HG02642 (cell line): ENCODE measurements around the gene NNMT.
"Not testable (repeated sequence)": the region's sequence is repeated elsewhere in the genome, so short reads cannot be mapped to it uniquely, and the experiment has no call there.

Experiments
- ATAC-seq: cut with Tn5 transposase; IDR thresholded peaks from one replicate; pipeline ENCODE4 v1.9.1; 2021; ENCODE audit warnings: mild to moderate bottlenecking; ENCODE audit not compliant: unreplicated experiment, poor library complexity

NNMT gene

DNA sequence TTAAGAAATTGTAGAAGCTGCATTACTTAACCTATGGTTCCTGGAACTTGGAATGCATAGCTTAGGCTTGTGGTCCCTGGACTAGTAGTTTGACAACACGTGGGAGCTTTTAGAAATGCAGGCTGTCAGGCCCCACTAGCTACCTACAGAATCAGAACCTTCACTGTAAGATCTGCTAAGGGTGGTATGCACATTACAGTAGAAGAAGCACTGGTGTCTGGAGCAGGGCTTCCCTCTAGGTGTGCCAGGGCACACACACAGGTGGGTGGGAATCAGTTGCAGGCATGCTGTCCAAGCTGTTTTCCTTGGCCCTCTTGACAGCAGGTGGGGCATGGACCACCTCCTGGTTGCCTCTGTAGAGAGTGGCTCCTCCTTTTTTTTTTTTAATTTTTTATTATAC is 8.8 kb downstream of the NNMT start:
- no peak for ATAC-seq

DNA sequence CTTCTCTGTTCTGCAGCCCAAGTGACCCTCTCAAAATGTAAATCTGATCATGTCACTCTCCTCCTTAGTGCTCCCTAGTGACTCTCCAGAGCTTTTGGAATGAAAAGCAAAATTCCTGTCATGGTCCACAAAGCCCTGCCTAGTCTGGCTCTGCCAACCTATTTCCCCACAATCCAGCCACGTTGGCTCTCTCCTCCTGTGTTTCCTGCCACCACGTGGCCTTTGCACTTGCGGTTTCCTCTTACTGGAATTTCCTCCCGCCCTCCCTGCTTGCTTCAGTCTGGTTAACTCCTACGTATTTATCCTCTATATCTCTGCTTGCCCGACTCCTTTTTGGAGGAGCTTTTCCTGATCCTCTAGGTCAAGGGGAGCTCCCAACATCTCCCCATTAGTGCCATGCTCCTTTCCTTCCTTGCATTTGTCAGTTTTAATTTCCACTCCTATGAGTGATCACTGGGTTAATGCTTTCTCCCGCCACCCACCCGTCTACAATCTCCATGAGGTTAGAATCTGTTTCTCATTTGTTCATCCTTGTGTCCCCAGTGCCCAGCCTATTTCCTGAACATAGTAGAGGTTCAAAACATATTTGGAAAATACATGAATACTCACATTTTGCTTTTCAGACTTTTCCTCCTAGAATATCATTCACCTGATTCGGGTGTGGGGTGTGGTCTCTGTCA is 11.5 kb downstream of the NNMT start:
- ATAC-seq: no peak

DNA sequence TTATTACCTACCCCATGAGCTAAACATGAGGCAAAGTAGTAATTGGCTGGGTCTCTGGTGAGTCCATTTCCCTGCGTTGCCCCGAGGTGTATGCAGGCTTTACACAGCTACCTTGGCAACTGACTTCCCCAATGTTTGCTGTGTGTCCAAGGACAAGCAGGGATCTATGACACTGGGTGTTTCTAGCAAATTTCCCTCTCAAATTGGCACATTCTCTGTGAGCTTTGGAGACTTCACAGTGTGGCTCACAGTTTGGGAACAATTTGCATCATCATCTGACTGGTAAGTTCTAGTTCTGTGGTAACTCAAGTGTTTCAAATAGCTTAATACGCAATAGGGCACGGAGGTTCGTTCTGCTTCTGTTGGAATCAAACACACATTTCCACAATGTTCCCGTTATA is 12.5 kb downstream of the NNMT start:
- no peak for ATAC-seq

DNA sequence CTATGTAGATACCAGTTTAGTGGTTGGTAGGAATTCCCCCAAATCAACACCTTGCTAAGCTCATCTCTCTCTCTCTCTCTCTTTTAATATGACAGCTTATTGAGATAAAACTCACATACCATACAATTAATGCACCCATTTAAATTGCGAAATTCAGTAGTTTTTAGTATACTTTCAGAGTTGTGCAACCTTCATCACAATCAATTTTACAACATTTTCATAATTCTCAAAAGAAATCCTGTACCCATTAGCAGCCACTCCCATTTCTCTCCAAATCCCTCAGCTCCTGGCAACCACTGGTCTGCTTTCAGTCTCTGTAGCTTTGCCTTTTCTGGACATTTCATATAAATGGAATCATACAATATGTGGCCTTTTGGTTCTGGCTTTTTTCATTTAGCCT is 13.3 kb downstream of the NNMT start:
- no peak for ATAC-seq

DNA sequence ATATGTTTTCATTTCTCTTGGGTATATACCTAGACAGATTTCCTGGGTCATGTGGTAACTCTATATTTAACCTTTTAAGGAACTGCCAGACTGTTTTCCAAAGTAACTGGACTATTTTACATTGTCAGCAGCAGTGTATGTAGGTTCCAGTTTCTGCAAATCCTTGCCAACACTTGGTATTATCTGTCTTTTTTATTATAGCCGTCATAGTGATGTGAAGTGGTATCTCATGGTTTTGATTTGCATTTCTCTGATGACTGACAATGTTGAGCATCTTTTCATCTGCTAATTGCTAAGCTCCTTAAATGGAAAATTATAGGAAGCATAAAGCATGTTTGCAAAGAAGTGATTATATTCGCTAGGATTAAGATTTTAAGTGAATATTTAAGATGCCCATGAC is 13.9 kb downstream of the NNMT start:
- no peak for ATAC-seq

DNA sequence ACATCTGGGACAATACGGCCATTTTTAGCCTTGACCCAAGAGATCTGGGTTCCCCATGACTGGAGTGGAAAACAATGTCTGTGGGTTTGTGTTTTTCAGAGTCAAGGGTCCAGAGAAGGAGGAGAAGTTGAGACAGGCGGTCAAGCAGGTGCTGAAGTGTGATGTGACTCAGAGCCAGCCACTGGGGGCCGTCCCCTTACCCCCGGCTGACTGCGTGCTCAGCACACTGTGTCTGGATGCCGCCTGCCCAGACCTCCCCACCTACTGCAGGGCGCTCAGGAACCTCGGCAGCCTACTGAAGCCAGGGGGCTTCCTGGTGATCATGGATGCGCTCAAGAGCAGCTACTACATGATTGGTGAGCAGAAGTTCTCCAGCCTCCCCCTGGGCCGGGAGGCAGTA is 15.7 kb downstream of the NNMT start:
- ATAC-seq: no peak

DNA sequence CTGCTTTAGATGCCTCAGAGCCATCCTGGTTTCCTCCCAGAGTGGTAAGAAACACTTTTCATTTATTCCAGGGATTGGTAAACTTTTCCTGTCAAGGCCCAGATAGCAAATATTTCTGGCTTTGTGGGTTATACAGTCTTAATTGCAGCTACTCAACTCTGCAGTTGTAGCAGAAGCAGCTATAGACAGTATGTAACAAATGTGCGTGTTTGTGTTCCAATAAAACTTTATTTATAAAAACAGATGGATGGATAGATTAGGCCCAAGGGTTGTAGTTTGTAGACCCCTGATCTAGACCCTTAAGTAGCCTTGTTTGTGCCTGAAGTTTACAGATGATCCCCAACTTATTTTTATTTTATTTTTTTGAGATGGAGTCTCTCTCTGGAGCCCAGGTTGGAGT is 17.9 kb downstream of the NNMT start:
- no peak for ATAC-seq

DNA sequence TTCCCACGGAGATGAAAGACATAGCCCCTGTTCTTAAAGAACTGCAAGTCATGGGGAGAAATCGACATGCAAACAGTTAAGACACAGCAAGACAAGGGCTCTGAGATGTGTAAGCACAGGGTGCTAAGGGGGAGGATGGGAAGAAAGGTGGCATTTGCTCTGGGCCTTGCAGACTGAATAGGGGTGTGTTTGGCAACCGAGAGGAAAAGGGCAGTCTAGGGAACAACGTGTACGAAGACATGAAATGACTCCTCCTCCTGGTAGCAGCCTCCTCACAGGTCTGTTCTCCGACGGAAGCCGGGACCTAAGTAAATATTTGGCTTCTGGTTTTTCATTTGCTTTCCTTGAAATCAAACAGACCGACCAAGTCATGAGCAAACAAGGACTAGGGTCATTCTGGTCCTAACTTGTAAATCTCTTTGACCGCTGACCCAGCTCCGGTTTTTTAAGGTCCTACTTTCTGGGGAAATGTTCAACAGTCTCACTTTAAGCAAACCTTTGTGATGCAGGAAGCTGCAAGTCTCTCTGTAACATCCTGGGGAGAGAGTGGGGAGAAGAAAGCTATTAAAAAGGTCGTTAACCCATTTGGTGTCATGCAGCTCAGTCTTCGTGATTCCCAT is 19.7 kb downstream of the NNMT start:
- ATAC-seq: no peak

DNA sequence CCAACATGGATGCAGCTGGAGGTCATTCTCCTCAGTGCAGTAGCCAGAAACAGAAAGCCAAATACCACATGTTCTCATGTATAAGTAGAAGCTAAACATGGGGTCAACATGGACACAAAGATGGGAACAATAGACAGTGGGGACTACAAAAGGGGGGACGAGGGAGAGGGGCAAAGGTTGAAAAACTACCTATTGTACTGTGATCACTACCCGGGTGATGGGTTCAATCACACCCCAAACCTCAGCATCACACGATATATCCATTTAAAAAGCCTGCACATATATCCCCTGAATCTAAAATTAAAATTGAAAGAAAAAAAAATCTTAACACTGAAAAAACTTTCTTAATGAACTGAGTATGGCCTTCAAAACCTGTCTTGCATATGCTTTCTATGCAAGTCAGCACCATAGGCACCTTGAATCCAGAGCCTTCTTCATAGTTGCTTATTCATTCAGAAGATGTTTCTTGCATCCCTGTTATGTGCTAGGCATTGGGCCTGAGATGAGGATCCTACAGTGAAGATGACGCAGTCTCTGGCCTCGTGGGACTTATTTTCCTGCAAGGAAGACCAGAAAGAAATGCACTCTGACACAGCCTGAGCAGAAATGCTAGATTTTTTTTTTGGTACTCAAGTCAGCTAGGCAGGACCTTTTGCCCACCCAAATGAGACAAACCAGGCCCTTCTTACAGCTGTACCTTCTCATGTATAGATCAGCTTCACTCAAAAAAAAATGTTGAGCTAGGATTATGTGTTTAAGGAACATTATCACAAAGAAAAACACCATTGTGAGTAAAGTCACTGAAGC is 21.0 kb downstream of the NNMT start:
- ATAC-seq: no peak

DNA sequence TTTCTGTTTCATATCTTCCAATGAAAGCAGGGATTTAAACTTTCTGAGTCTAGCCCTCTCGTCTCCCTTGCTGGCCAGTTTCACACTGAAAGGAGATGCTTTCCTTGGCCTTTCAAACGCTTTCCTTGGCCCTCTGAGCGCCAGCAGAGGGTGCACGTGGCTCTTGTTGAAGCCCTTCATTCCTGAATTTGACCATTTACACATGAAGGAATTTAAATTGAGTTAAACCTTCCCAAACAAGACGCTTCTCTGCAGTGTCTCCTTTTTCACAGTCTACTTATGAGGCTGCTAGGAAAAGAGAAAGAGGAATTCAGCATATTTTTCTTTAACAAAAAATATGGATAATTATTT is 21.6 kb downstream of the NNMT start:
- ATAC-seq: no peak

DNA sequence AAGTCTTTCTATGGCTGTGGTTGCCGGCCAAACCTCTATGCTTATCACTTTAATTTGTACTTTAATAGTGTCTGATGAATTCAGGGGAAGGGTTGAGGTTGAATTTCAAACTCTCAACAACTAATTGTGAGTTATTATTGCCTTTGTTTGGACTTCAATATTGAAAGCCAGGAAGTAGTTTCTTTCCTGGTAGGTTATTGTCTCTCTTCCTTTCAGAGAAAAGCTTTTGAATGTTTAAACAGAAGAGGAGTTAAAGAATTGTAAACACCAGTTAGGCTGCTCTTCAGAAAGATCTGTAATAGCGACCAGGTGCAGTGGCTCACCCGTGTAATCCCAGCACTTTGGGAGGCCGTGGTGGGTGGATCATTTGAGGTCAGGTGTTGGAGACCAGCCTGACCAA is 22.2 kb downstream of the NNMT start:
- no peak for ATAC-seq

DNA sequence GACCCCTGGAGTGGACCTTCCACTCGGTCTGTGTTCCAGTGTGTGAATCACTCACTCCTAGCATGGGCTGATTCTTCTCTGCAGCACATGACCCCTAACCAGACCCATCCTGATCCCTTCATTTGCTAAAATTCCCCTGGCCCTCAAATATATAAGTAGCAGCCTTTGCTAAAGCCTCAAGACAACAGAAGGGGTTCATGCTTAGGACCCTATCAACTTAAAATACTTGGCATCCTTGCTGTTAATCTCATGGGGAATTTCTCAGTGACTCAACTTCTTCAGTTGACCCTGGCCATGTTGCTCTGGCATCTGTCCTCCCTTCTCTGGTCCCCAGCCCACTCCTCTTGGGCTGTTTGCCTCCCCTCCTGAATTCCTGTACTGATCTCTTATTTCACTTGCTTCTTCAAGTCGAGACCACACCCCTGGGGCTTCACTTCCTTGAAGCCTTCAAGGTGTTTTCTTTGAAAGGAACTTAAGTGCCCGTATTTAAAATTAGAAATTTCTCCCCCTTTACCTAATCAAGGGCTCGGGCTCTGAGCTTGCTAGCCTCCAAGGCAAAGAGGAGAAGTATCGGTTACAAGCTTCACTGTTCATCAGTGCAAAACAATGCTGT is 23.6 kb downstream of the NNMT start:
- no peak for ATAC-seq

DNA sequence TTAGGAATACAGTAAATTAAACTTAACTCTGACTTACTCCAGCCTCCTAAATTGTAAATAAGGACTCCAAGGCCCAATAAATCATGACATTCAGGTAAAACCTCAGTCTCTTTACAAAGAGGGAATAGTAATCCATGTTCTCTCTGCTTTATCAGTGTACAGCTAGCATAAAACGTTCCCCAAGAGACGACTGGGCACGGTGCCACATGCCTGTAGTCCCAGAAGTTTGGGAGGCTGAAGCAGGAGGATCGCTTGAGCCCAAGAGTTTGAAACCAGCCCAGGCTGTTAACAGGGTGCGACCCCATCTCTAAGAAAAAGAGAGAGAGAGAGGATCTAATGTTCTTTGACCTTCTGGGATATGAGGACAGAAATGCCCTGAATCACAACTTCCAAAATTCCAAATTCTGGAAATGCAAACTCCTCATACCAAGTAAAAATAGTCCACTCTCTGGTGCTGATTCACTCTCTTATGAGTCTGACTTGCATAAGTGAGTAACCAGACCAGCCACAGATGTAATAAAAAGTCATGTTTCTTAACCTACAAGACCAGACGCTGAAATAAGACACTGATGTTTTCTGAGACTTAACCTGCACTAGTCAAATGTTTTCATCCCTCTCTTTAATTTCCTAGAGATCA is 25.5 kb downstream of the NNMT start:
- ATAC-seq: no peak

DNA sequence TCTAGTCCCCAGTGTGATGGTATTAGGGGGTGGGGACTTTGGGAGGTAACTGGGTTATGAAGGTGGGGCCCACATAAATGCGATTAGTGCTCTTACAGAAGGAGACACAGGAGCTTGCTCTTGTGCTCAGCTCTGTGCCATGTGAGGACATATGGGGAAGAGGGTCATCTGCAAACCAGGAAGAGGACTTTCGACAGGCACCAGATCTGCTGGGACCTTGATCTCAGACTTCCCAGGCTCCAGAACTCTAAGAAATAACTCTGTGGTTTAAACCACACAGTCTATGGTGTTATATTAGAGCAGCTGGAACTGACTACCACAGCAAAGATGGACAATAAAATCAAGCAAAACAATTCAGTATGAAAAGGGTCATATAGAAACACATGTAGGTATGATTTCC is 26.7 kb downstream of the NNMT start:
- ATAC-seq: no peak

DNA sequence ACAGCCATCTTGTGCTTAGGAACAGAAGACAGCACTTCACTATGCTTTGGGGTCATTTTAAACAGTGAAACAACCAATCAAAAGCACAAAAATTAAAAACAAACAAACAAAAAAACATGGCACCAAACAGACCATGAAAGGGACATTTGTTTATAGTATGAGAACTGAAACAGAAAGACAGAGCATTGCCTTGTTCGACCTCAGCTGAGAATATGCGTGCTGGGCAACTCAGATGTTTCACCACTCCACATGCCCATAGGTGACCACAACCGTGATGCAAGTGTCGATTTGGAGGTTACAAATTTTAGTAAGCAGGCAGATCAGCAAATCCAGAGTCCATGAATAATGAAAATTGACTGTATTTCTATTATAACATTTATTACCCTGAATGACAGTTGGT is 30.0 kb downstream of the NNMT start:
- no peak for ATAC-seq

DNA sequence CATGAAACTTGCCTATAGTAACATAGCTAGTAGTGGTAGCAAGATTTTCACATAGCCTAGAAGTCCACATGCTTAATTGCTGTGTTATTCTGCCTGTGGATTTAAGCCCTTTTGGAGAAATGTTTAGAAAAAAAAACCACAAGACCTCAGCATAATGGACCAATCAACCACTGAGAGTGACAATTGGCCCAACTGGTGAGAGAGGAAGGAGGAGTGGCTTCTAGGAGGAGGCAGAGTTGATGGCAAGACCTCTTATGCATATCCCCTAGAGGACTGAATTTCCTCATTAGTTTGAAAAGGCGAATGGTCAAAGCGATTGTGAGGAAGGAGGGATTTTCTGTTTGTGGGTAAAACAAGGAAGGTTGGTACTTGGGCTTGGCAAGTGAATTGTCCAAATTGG is 30.6 kb downstream of the NNMT start:
- ATAC-seq: no peak

DNA sequence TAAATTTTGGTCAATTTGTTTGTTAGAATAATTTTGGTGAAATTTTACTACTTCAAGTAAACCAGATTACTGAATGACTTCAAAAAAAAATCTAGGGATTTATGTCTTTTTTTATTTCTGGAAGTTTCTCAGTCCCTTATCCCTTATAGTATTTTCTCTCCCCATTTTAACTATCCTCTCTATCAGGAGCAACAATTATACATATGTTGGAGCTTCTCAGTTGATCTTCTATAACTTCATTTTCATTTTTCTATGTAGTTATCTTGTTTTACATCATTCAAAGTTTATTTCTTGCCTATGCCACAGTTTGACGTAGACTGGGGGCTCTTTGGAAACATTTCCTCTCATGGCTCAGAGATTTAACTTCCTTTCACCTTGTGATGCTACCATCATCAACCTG is 34.2 kb downstream of the NNMT start:
- no peak for ATAC-seq

DNA sequence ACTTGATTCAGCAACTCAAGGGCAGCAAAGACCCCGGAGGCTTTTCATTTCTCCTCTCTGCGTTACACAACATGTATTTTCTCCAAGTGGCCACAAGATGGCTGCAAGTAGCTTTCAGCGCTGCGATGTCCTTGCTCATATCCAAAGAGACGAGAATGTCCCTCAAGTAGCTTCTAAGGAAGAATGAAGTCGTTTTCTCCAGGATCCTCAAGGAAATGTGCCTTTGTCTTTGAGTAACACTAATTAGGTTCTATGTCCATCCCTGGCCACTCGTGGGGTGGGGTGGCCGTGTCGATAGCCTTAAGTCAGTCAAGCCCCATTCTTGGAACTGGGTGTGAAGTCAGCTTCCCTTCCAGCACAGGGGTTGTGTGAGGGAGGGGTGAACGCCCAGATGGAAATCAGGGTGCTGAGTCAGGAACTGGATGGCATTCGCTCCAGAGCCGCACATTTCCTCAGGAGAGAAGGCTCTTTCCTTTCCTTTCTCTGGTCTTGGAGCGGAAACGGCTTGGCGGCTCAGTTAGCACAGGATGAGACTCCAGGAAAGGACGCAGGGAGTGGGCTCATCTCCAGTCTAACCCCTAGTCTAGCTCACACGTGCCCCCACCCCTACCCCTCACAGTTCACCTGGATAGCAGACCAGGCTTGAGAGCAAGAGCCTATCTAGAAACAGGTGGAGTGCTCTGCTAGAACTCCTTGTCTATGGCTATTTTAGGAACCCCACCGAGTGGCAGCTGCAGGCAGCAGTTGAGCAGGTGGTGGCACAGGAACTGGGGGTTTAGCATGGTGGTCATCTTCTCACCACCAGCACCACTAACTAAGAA is 44.3 kb downstream of the NNMT start:
- no peak for ATAC-seq

DNA sequence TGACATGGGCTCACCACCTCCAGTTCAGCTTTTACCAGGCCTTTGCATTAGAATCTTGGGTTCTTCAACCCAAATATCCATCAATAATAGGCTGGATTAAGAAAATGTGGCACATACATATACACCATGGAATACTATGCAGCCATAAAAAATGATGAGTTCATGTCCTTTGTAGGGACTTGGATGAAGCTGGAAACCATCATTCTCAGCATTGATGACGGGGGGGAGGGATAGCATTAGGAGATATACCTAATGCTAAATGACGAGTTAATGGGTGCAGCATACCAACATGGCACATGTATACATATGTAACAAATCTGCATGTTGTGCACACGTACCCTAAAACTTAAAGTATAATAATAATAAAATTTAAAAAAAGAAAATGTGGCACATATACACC is 45.5 kb downstream of the NNMT start:
- not testable (repeated sequence) for ATAC-seq

DNA sequence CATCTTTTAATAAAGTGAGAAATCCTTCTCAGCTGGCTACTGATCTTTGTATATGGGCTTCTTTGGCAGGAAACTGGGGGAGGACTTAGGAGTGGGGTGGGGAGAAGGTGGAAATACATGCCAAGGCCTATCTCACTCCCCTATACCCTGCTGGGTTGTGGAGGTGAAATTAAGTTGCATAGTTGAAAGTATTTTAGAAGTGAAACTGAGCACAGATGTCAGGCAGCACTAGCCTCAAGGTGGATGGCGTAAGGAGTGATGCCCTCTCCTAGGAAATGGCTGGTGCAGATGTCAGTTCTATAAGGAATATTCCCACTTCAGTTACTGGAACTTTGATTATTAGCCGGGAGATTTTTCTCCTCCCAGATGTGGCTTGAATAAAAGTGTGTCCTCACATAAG is 46.3 kb downstream of the NNMT start:
- ATAC-seq: no peak
